Lung microvascular endothelial cell (primary cell): ENCODE results near the gene PPM1H. TPM values are rescaled to one million over a fixed set of nuclear protein-coding genes. Genes with fewer than 3 reads are reported as not detected.
"Not testable (repeated sequence)": the region's sequence is repeated elsewhere in the genome, so short reads cannot be mapped to it uniquely, and the experiment has no call there.

Experiments used
- DNase-seq, 2 donors: peaks; one replicate each; pipeline versions ENCODE4 v3.0.0 to v3.0.0-alpha.2; 2010; ENCODE audit warnings: low read depth in 2 of 2
- total RNA-seq: library from RNA; depleted of rRNA; stranded (reverse); fragments of >200 nt; gene quantifications from 2 replicates; pipeline ENCODE4 v1.2.1, GENCODE V29; 2014

Gene PPM1H
- total RNA-seq, 1 donor from 2014 or later: 0.40 TPM

DNA sequence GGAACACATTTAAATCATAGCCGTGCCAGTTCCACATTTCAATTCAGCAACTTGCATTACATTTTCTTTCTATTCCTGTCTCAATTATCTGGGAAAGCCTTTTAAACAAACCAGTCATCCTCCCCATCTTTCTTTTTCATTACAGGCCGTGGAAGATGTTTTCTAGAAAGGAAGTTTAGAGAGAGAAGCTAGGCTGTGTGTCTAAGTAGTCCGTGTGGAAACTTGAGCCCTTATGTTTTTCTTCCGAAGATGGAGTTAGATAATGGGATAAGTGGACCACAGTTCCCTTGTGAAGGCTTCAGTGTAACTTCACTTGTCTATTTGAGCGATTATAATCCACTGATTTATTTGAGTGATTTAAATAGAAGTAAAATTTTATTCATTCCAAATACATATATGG, 12.4 kb upstream of the PPM1H start:
- DNase-seq: no peak

DNA sequence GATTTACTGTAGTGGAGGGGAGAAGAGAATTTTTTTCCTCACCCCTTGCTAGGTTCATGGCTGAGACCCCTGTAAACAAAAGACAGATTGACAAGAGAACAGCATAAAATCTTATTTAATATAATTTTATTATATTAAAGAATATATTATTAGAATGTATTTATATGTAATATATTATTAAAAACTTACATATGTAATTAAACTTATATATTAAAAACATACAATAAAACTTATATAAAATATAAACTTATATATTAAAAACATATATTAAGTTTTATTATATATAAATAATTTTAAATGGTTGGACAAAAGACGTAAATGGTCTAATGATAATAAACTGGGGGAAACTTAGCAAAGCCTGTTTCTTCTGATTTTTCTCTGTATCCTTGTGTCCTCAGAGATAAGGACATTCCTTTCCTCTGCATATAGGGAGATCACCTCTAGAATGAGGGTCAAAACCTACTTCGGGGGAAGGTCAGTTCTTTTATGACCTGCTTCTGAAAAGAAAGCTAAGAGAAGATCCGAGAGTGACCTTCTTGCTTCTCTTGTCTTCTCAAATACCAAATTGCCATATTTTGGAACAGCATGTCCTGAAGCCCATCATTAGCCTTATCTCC, 8.9 kb upstream of the PPM1H start:
- no peak for DNase-seq

- not testable (repeated sequence) for DNase-seq
These were observed 7.4 kb upstream of the PPM1H start for GRCh38 chr12:62942316-62942715.

- peak in 1 of 2 donors; percentile 26 for DNase-seq
These were observed 631 bp downstream of the PPM1H start for GRCh38 chr12:62934239-62934798.

GRCh38 chr12:62933602-62934238, 1.2 kb downstream of the PPM1H start:
- DNase-seq: peak; percentile 5 to 10

DNA sequence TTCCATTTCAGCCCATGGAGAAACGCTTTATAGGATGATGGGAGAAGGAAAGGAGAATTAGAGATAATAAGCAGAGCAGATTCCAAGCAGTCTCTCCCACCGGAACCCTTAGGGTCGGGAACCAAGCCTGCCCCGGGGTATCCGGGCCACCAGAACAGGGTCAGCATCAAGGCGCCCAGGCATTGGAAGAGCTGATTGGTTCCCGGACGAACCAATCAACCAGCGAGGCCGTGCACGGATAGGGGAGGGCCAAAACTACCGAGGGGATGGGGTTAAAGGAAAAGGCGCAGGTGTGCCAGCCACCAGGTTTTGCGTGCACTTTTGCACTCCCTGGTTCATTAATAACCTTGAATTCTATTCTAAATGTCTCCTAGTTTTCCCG, 1.7 kb downstream of the PPM1H start:
- DNase-seq: no peak

DNA sequence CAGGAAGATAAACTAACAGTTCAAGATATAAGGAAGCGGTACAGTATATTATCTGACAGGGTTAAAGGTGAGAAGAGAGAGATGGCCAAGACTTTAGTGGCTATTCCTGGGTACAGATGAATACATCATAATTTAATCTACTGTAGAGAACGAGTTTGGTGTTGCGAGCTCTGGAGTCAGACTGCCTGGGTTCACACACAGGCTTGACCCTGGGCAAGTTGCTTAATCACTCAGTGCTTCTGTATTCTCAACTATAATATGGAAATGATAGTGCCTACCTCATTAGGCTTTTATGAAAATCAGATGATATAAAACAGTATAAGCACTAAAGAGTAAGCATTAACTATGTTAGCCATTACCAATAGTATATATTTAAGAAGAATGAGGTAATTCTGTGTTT, 3.5 kb downstream of the PPM1H start:
- DNase-seq: no peak

GRCh38 chr12:62930546-62931425, 4.2 kb downstream of the PPM1H start:
- DNase-seq: no peak

DNA sequence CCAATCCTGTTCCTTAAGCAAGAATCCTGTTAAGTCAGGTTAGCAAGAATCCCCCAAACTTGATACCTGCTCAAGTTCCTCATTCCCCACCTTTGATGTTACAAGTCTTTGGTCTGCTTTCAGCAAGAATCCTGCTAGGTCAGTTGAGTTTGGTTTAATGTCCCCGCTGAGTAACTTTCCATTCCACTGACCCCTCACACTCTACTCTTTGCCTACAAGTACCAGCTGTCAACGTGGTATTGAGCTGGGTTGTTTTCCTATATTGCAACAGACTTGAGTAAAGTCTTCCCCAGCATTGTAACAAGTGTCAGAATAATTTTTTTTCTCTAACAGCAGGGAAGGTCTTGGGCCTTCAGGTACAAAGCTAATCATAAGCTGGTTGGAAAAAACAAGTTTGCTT, 6.3 kb downstream of the PPM1H start:
- DNase-seq: no peak

DNA sequence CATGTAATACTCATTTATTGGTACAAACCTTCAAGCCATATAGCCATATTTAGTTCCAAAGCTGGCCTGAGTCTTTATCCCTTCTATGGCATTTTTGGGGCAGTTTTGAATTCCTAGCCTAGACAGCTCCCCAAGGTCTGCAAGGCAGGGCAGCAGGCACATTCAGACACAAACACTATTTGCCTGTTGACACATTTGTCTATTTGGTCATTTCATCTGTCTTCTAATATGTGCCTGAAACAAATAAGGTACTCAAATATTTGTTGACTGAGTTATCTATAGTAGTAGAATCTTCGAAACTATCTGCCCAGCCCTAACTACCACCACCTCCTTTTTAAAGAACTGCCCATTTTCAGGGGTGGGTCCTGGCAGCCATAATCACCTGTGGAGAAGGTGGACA, 9.3 kb downstream of the PPM1H start:
- DNase-seq: no peak

DNA sequence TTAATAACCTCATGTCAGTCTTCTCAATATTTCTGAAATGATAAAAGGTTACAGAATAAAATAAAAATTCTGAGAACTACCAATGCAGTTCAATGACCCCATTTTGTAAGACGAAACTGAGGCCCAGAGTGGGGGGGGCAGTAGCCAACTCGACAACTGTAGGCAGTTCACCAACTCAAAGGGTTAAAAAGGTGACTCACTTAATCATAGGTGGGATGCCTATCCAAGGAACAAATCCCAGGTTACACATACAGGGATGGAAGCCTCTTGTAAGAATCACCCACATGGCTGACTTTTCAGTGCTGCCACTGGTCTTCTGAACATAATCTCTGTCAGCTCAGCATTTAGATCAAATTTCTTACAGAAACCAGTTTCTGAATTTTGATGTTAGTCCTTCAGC, 10.9 kb downstream of the PPM1H start:
- DNase-seq: no peak

GRCh38 chr12:62922539-62922938, 12.4 kb downstream of the PPM1H start:
- no peak for DNase-seq

GRCh38 chr12:62919838-62920237, 15.1 kb downstream of the PPM1H start:
- peak in 1 of 2 donors; percentile 40 for DNase-seq

DNA sequence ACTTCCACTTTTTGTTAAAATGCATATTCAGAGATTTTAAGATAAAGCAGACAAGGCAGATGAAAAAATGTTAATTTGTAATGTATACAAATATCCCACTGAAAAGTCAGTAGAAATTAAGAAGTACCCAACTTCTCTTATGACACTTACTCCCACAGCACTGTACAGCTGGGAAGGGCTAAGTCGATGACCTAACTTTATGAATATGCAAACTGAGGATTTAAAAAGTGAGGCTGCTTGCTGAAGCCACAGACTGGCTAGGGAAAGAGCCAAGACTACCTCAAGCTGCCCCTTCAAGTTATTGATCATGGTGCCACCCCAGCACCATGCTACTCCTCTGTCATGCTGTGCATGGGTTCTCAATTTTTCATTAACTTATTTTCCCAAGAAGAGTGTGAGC, 17.0 kb downstream of the PPM1H start:
- DNase-seq: no peak

GRCh38 chr12:62916632-62917425, 18.1 kb downstream of the PPM1H start:
- no peak for DNase-seq

GRCh38 chr12:62915204-62915529, 19.8 kb downstream of the PPM1H start:
- no peak for DNase-seq

DNA sequence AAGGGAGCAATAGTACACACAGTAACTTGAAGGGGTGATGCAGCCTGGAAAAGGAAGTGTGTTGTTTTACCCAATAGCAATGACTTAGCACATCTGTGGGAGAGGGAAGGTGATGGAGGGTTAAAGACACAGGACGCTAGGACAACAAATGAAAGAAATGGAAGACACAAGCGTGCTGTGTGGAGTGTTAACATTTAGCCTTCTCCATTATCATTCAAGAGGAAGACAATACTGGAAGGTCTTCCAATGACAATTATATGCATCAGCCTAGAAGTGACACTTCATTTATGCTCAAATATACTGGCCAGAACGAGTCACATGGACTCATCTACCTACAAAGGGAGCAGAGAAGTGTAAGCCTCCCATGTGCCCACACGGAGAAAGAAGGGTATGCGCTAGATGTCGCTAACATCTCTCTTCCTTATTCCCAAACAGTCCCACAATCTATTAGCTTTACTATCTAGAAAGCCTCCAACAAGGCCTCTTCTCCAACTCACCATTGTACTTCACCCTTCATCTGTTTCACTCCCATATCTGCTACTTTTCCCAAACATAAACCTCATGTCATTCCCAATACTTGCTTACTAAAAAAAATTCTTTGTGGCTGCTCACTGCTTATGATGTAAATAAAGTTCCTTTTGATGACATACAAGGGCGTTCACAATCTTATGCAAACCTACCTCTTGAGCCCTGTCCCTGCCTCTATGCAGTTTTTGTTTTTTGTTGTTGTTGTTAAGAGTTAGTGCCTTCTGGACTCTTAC, 20.3 kb downstream of the PPM1H start:
- DNase-seq: no peak

DNA sequence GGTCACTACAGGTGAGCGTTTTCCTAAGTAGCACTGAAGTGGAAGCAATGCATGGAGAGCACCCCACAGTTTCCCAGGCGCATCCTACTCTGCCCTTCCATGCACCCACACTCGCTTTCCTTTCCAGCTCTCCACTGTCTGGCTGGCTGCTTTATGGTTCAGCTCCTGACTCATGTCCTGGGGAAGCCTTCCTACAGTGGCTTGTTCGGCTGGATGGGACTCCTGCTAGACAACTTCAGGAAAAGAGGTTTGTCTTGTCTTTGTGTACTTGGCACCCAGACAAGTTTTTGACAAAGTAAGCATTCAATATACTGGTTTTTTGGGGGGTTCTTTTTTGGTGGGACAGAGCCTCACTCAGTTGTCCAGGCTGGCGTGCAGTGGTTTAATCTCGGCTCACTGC, 21.6 kb downstream of the PPM1H start:
- DNase-seq: no peak

GRCh38 chr12:62912644-62913043, 22.3 kb downstream of the PPM1H start:
- no peak for DNase-seq

DNA sequence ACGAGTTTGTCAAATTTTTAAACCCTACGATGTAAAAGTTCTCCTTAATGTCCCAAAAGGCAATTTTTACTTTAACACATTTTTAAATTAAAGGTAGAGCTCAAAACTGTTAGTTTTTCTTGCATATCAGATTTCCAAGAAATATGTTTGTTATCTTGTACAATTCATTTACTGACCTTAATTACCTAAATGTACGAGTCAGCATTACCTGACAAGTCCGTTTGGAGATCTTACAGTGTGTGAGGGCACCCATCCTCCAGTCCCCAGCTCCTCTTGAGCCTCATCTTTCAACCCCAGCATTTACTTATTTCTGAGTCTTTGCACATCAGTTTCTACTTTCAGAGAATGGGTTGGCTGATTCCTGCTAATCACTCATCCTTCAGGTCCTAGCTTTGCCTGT, 23.7 kb downstream of the PPM1H start:
- no peak for DNase-seq
